ENCODE measurements around the gene SPTA1. TPM values are rescaled to one million over a fixed set of nuclear protein-coding genes. Genes with fewer than 3 reads are reported as not detected.

SPTA1 gene
- not detected in 2 replicates for total RNA-seq (2012; rRNA removed)
- not detected in 2 replicates for polyA plus RNA-seq (2012; rRNA removed)
- not detected in 2 replicates for polyA plus RNA-seq (2012; cell fraction: cytosol; rRNA removed)
- not detected in 2 replicates for polyA plus RNA-seq (2012; cell fraction: nucleus; rRNA removed; ENCODE audit: low replicate concordance)
- Bru-seq, nascent RNA: not detected
- BruChase-seq, experiment 1, labeled RNA remaining after a 6-hour chase: percentile 2 among the genes with signal in this experiment
- BruChase-seq, experiment 2, labeled RNA remaining after a 2-hour chase: percentile 1 among the genes with signal in this experiment
- long read RNA-seq: 0 reads

DNA sequence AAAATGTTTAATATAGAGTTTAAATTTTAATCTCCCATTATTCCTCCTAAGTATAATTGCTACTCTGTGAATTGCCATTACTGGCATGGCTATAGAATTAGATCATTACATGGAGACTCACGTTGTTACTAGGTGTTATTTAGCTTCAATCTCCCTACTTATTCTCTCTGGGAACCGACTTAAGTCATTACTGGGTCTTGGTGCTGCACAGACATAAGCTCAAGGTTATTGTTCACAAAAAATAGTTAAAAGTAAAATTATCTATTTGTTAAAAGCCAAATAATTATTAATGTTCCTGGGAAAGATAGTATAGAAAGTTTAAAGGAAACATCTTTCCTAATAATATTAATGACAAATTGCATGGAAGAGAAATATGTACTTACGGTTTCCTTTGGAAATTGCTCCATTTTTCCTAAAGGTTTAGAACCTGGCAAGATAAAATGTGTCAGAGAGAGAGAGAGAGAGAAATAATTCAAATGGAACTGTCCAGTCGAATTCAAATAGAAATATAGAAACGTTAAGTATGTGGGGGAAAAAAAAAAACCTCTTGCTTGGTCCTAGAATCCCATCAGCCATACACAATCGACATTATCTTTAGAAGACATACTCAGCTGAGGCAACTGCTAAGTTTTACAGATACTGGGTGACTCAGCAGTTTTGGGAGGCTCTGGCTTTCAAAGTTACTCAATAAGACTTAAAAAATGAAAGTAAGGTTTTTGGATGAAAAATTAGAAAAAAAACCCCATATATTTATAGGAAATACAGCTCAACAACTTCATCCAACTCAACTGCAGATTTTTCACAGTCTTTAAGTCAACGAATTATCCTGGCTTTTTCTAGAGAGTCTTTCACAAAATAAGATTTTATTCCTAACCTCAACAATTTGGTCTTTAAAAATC is at the start of gene SPTA1:
TSS of gene SPTA1 (minus strand) at position 605 of the 899 bp plus-strand sequence. CDS start at position 407, 198 bp downstream.
- no peaks in the 10 kb centered on the region for H3K79me1 ChIP-seq (ENCODE audit: low read depth in 1 of 2, low read length in 2 of 2)
- no TSS peak for BruUV-seq (replicated peaks)
- ATAC-seq (ENCODE audit: low read depth): no peak
- CTCF ChIA-PET: no interaction called here
- no peaks in the 10 kb centered on the region for H3K27me3 ChIP-seq (ENCODE audit: control insufficient read depth, insufficient read depth, low read length)
- no peaks in the 10 kb centered on the region for H3K9me3 ChIP-seq (ENCODE audit: control insufficient read depth, insufficient read depth, low read length)
- TF ChIP-seq NFE2L2 (IDR thresholded peaks at IDR 0.05; ENCODE audit: low read depth, low read length) (peak; percentile 93), MAFK (IDR thresholded peaks at IDR 0.05; ENCODE audit: low read depth, low read length) (peak; percentile 43; the same call in 1 of the 2 replicates)
- TF ChIP-seq, protein P1, sequence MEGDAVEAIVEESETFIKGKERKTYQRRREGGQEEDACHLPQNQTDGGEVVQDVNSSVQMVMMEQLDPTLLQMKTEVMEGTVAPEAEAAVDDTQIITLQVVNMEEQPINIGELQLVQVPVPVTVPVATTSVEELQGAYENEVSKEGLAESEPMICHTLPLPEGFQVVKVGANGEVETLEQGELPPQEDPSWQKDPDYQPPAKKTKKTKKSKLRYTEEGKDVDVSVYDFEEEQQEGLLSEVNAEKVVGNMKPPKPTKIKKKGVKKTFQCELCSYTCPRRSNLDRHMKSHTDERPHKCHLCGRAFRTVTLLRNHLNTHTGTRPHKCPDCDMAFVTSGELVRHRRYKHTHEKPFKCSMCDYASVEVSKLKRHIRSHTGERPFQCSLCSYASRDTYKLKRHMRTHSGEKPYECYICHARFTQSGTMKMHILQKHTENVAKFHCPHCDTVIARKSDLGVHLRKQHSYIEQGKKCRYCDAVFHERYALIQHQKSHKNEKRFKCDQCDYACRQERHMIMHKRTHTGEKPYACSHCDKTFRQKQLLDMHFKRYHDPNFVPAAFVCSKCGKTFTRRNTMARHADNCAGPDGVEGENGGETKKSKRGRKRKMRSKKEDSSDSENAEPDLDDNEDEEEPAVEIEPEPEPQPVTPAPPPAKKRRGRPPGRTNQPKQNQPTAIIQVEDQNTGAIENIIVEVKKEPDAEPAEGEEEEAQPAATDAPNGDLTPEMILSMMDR (conservative IDR thresholded peaks at IDR 0.05; ENCODE audit: low read depth, low read length): no peak
- in situ Hi-C loops (cut with MboI; ENCODE audit: low sequenced_read_pairs): no loop called here
- H2AK9ac ChIP-seq (replicated peaks; ENCODE audit: low read depth, low read length, poor library complexity): no peak within 1 kb of the TSS
- POLR2A ChIA-PET (ENCODE audit: unreplicated experiment): no interaction called here
- no peak within 1 kb of the TSS for H3K27ac ChIP-seq (ENCODE audit: insufficient read depth, low read length)
- no peak within 1 kb of the TSS for H3K14ac ChIP-seq (replicated peaks; ENCODE audit: low read depth, low read length)
- H2BK15ac ChIP-seq (ENCODE audit: low read depth, low read length): no peak within 1 kb of the TSS
- no peak within 1 kb of the TSS for H2AFZ ChIP-seq (replicated peaks; ENCODE audit: low read length, poor library complexity)
- intact Hi-C loops (cut with micrococcal nuclease): no loop called here
- no peaks in the 10 kb centered on the region for H4K20me1 ChIP-seq (ENCODE audit: insufficient read depth, low read length)
- no peak within 1 kb of the TSS for H3K18ac ChIP-seq (ENCODE audit: low read depth, low read length)
- no peak within 1 kb of the TSS for H3K23ac ChIP-seq (ENCODE audit: low read depth, low read length)
- no peak within 1 kb of the TSS for H3K4me2 ChIP-seq (ENCODE audit: low read depth, low read length)
- no peaks in the 10 kb centered on the region for H3K9me1 ChIP-seq (ENCODE audit: insufficient read depth, low read length)
- dilution Hi-C loops (cut with HindIII; ENCODE audit: low sequenced_read_pairs, unreplicated experiment): no loop called here
- no peak within 1 kb of the TSS for H2BK120ac ChIP-seq (ENCODE audit: low read depth, low read length)
- H4K5ac ChIP-seq (ENCODE audit: low read depth, low read length): no peak within 1 kb of the TSS
- H3K9ac ChIP-seq (ENCODE audit: low read depth, low read length): no peak within 1 kb of the TSS
- H2BK5ac ChIP-seq (ENCODE audit: low read depth, low read length, poor library complexity, severe bottlenecking): no peak within 1 kb of the TSS
- DNase-seq: no peak
- H3K36me3 ChIP-seq (ENCODE audit: control insufficient read depth, insufficient read depth, low read length): no peaks in the 10 kb centered on the region
- no peak within 1 kb of the TSS for H4K91ac ChIP-seq (ENCODE audit: insufficient read depth, low read depth, low read length)
- H2AK5ac ChIP-seq (ENCODE audit: low read depth, low read length): no peak within 1 kb of the TSS
- H3K4me1 ChIP-seq (ENCODE audit: control insufficient read depth, insufficient read depth, low read length): no peaks in the 10 kb centered on the region
- H4K8ac ChIP-seq (ENCODE audit: low read depth in 2 of 2, low read length in 2 of 2): no peak within 1 kb of the TSS
- H3K56ac ChIP-seq (ENCODE audit: extremely low read depth, insufficient read depth, low read length): no peak within 1 kb of the TSS
- no peak within 1 kb of the TSS for H2BK20ac ChIP-seq (ENCODE audit: low read depth, low read length)
- WGBS, 2 experiments (ENCODE audit: extremely low coverage in 2 of 2, insufficient read length in 1 of 2): no CpG with 5 or more reads among the region's 7 CpGs
- H3K4me3 ChIP-seq (ENCODE audit: insufficient read depth, low read depth, low read length): no peak within 1 kb of the TSS
- no peak within 1 kb of the TSS for H3K4ac ChIP-seq (ENCODE audit: low read depth, low read length)

Data from IMR-90 (cell line).